ENCODE data around the gene NCAM1.

- TF ChIP-seq CTCF (IDR thresholded peaks at IDR 0.05) = no peak
- TF ChIP-seq ZFX (IDR thresholded peaks at IDR 0.05; ENCODE audit: borderline replicate concordance) = no peak
These were observed 62.8 kb downstream of the NCAM1 start for GRCh38 chr11:113023986-113024385.

All from 22Rv1 (cell line).